ENCODE results near the gene FNDC5.

The FNDC5 gene

GRCh38 chr1:32883338-32884031 lies 12.8 kb upstream of the FNDC5 start:
- TF ChIP-seq, protein P1, sequence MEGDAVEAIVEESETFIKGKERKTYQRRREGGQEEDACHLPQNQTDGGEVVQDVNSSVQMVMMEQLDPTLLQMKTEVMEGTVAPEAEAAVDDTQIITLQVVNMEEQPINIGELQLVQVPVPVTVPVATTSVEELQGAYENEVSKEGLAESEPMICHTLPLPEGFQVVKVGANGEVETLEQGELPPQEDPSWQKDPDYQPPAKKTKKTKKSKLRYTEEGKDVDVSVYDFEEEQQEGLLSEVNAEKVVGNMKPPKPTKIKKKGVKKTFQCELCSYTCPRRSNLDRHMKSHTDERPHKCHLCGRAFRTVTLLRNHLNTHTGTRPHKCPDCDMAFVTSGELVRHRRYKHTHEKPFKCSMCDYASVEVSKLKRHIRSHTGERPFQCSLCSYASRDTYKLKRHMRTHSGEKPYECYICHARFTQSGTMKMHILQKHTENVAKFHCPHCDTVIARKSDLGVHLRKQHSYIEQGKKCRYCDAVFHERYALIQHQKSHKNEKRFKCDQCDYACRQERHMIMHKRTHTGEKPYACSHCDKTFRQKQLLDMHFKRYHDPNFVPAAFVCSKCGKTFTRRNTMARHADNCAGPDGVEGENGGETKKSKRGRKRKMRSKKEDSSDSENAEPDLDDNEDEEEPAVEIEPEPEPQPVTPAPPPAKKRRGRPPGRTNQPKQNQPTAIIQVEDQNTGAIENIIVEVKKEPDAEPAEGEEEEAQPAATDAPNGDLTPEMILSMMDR (IDR thresholded peaks at IDR 0.05; ENCODE audit: low read length, missing control alignments): no peak
- H3K4me3 ChIP-seq (replicated peaks; ENCODE audit: low read depth, low read length): no peak overlapping the region
- DNase-seq (ENCODE audit: low read depth): no peak

GRCh38 chr1:32881871-32882850 lies 11.4 kb upstream of the FNDC5 start:
- no peak for DNase-seq (ENCODE audit: low read depth)
- TF ChIP-seq, protein P1 (IDR thresholded peaks at IDR 0.05; ENCODE audit: low read length, missing control alignments): no peak
- no peak overlapping the region for H3K4me3 ChIP-seq (replicated peaks; ENCODE audit: low read depth, low read length)

DNA sequence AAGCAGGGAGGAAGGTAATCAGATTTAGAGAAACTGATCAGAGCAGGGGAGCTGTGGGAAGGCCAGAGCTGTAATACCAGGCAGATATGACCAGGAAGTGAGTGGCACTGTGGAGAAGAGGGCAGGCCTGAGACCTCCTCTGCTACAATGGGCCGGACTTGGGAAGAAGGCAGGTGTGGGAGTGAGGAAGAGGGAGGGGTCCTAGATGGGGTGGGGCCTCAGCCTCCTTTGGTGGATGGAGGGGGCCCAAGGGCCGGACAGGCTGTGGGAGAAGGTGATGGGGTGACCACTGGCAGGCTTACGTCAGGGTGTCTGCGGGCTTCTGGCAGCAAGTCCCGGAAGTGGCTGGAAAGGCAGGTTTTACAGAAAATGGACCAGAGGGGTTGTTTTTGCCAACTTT lies 10.6 kb upstream of the FNDC5 start:
- no peak overlapping the region for H3K4me3 ChIP-seq (replicated peaks; ENCODE audit: low read depth, low read length)
- TF ChIP-seq, protein P1 (IDR thresholded peaks at IDR 0.05; ENCODE audit: low read length, missing control alignments): no peak
- no peak for DNase-seq (ENCODE audit: low read depth)

- DNase-seq (ENCODE audit: low read depth): no peak
- no peak overlapping the region for H3K4me3 ChIP-seq (replicated peaks; ENCODE audit: low read depth, low read length)
- TF ChIP-seq, protein P1 (IDR thresholded peaks at IDR 0.05; ENCODE audit: low read length, missing control alignments): no peak
These were observed 7.9 kb upstream of the FNDC5 start for GRCh38 chr1:32878637-32879041.

DNA sequence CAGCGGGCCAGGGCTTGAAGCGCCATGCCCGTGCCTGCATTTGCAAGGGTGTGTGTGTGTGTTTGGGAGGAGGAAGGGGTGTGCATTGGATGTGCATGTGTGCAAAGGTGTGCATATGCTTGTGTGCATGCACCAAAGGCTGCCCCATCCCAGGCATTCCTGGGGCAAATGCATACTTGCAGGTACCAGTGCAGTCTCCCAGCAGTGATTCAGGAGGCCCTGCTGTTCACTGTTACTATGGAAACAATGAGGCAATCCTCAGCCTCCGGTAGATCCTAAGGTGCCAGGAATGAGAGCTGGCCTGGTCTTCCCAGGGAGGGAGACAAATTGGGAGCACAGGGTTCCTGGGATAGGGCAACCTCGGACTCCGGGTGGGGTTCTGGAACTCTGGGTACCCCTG lies 7.5 kb upstream of the FNDC5 start:
- TF ChIP-seq, protein P1 (IDR thresholded peaks at IDR 0.05; ENCODE audit: low read length, missing control alignments): no peak
- H3K4me3 ChIP-seq (replicated peaks; ENCODE audit: low read depth, low read length): no peak overlapping the region
- peak; percentile 50 for DNase-seq (ENCODE audit: low read depth)

DNA sequence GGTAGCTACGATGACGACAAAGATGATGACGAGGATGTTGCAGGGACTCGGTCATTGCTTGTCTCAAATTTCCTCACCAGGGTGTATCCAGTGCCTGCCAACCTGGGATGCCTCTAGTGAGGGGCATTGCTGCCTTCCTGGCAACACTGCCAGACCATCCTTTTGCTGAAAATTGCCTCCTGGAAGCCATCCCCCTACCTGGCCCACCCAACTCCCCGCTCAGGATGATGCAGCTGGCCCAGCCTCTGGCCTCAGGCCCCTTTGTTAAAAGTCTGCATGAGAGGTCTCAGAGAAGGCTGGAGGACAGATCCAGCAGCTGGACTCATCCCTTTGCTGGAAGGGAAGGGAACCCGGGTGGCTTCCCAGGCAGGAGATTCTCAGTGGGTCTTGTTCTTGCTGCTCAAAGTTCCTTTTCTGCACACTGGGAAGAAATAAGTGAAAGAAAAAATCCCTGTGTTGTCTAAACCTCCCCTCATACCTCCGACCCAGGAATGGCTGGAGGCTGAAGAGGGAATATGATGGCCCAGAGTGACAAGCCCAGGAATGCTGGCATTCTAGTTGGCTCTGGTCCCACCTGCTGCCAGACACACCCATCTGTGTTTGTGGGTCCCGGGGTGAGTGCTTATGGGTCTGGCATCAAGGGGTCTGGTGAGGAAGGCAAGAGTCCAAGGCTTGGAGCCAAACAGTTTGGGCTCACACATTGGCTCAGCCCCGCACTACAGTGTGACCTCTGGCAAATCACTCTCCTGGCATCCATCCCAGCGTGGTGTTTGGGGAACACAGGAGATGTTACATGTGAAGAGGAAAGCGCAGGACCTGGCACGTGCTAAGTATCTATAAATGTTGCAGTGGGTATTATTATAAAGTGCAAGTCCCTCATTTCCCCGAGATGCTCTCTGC lies 6.7 kb upstream of the FNDC5 start:
- DNase-seq (ENCODE audit: low read depth): no peak
- TF ChIP-seq, protein P1 (IDR thresholded peaks at IDR 0.05; ENCODE audit: low read length, missing control alignments): no peak
- no peak overlapping the region for H3K4me3 ChIP-seq (replicated peaks; ENCODE audit: low read depth, low read length)
